Brain microvascular endothelial cell (primary cell): ENCODE data around the gene MCFD2.

Experiments used
- DNase-seq: peaks from one replicate; pipeline ENCODE4 v3.0.0-alpha.2; 2020
- H3K27ac ChIP-seq: fragments of 250-450 bp; sonication (Bioruptor Pico); 2 replicates; pipeline ENCODE4 v1.5.1; 2020; ENCODE audit warnings: mild to moderate bottlenecking, moderate library complexity
- H3K27me3 ChIP-seq: fragments of 250-450 bp; sonication (Bioruptor Pico); replicated peaks from 2 replicates; pipeline ENCODE4 v1.5.1; 2020; ENCODE audit warnings: mild to moderate bottlenecking
- H3K36me3 ChIP-seq: fragments of 250-450 bp; sonication (Bioruptor Pico); replicated peaks from 2 replicates; pipeline ENCODE4 v1.5.1; 2020; ENCODE audit warnings: mild to moderate bottlenecking
- H3K4me3 ChIP-seq: 2 replicates; pipeline ENCODE4 v1.5.1; 2011; ENCODE audit warnings: low read depth, mild to moderate bottlenecking, control low read depth, low read length, moderate library complexity
- in situ Hi-C: cut with HindIII; loops from 2 replicates; pipeline ENCODE4 v1.10.0; 2017; ENCODE audit warnings: low sequenced_read_pairs, low pct_ligation_motif_present
- TF ChIP-seq, protein P1 (sequence below): IDR thresholded peaks from 2 replicates; pipeline ENCODE4 v1.5.1; 2011; ENCODE audit warnings: low read depth, mild to moderate bottlenecking, moderate library complexity, low read length, control low read depth, inconsistent platforms; ENCODE audit errors: missing control alignments

The MCFD2 gene

DNA sequence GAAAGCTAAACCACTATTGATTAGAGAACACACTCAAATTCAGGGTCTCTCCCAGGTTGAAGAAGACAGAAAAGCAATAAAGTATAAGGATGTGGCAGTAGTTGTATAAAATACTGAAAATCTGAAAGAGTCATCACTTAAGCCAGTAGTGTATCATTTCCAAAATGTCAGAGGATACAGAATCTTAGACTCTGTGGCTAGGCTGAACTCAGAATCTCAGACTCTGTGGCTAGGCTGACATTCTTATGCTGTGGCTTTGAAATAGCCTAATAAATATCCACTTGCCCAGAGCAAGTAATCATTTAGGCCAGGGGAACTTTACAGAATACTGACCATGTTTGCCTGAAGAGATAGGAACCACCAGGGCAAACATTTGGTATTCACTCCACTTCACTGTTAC, 13.1 kb downstream of the MCFD2 start:
- Histone ChIP-seq H3K27ac (no peak overlapping the region), H3K4me3 (no peak overlapping the region), H3K36me3 (peaks cover 36% of the 10 kb centered on the region), H3K27me3 (no peaks in the 10 kb centered on the region)
- in situ Hi-C loops: no loop called here
- no peak for DNase-seq
- TF ChIP-seq, protein P1, sequence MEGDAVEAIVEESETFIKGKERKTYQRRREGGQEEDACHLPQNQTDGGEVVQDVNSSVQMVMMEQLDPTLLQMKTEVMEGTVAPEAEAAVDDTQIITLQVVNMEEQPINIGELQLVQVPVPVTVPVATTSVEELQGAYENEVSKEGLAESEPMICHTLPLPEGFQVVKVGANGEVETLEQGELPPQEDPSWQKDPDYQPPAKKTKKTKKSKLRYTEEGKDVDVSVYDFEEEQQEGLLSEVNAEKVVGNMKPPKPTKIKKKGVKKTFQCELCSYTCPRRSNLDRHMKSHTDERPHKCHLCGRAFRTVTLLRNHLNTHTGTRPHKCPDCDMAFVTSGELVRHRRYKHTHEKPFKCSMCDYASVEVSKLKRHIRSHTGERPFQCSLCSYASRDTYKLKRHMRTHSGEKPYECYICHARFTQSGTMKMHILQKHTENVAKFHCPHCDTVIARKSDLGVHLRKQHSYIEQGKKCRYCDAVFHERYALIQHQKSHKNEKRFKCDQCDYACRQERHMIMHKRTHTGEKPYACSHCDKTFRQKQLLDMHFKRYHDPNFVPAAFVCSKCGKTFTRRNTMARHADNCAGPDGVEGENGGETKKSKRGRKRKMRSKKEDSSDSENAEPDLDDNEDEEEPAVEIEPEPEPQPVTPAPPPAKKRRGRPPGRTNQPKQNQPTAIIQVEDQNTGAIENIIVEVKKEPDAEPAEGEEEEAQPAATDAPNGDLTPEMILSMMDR: no peak

DNA sequence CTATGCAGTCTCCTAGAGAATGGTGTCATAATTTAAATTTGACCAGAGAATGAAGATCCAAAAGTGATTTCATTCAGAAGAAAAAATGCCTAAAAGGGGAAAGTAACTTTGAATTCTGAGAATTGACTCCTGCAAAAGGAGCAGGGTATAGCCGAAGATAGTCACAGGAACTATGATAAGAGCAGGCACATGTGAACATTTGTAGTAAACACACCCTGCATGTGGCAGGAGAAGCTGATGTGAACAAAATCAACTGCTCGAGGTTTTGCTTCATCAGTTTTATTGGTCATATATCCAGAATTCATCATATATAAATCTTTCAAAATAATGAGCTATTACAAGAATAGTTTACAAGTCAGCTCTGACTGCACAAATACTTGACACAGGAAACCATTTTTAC, 14.0 kb downstream of the MCFD2 start:
- Histone ChIP-seq H3K4me3 (no peak overlapping the region), H3K36me3 (peaks cover 27% of the 10 kb centered on the region), H3K27me3 (no peaks in the 10 kb centered on the region), H3K27ac (no peak overlapping the region)
- no peak for DNase-seq
- in situ Hi-C loops: no loop called here
- TF ChIP-seq, protein P1: no peak

DNA sequence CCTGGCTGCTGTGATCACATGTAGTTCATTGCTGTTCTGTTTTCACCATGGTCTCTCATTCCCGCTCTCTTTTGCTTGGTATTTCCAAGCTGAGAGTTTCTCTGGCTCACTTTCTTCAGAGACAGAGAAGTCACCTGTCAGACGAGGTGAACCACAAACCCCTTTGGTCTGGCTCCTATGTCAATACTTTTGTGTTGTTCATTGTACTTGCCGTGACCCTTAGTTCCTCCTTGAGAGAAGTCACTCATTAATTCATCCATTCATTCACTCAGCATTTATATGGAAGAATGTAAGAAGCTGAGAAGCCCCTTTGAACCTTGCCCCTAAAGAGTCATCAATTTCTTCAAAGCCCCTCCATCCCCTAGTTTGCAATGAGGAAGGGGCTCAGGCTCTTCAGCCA, 15.2 kb downstream of the MCFD2 start:
- H3K27me3 ChIP-seq: no peaks in the 10 kb centered on the region
- TF ChIP-seq, protein P1: no peak
- in situ Hi-C loops: no loop called here
- H3K36me3 ChIP-seq: peaks cover 20% of the 10 kb centered on the region
- no peak for DNase-seq
- H3K4me3 ChIP-seq: no peak overlapping the region
- H3K27ac ChIP-seq: no peak overlapping the region

DNA sequence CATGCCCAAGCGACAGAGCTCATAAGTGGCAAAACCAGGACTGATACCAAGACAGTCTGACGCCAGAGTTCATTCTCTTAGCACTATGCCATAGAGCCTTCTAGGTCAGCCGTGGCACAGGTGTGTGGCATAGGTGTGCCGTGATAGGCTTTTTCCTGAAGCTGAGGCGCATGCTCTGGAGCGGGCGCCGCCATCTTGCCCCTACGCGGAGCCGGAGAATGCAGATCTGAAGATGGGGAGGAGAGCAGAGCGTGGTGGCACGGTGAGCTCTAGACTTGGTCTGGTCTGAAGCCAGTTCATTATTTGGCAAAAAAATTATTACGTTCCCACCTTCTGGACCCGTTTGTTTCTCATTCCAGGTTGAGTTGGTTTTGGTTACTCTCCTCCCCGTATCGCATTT, 16.6 kb downstream of the MCFD2 start:
- Histone ChIP-seq H3K27ac (no peak overlapping the region), H3K4me3 (no peak overlapping the region), H3K27me3 (no peaks in the 10 kb centered on the region), H3K36me3 (peaks cover 8% of the 10 kb centered on the region)
- in situ Hi-C loops: no loop called here
- TF ChIP-seq, protein P1: no peak
- no peak for DNase-seq

DNA sequence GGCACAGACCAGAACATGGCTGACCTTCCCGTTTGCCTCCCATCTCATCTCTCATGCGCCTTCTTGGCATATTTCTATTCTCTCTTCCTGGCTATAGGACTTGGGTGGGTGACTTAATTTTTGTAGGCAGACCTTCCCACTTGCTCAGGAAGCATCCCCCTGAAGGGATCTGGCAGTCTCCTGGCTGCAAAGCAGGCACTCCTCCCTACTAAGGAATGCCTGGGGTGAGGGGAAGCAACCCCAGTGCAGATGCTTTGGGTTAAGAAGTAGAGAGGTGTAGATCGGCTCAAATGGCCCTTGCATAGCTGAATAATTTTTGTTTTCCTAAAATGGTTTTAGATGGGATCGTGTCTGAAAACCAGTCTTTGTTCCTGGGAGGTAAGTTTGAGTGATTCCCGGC, 17.6 kb downstream of the MCFD2 start:
- Histone ChIP-seq H3K4me3 (no peak overlapping the region), H3K27ac (no peak overlapping the region), H3K36me3 (no peaks in the 10 kb centered on the region), H3K27me3 (no peaks in the 10 kb centered on the region)
- in situ Hi-C loops: no loop called here
- DNase-seq: no peak
- TF ChIP-seq, protein P1: no peak

DNA sequence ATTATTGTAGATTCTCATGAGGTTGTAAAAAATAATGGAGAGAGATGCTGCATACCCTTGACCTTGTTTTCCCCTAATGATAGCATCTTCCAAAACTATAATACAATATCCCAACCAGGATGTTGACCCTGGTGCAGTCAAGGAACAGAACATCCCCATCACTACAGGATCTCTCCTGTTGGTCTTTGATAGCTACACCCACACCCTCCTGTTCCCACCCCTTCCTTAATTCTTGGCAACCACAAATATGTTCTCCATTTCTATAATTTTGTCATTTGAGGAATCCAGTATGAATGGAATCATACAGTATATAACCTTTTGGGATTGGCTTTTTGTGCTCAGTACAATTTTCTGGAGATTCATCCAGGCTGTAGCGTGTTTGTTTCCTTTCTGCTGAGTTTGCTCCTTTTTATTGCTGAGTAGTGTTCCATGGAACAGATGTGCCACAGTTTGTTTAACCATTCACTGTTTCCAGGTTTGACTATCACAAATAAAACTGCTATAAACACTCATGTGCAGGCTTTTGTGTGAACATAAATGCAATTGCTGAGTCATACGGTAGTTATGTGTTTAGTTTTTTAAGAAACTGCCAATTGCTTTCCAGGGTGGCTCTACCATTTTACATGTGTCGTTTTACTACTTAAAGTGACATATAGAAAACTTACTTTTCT, 22.2 kb downstream of the MCFD2 start:
- H3K27ac ChIP-seq: no peak overlapping the region
- in situ Hi-C loops: no loop called here
- H3K27me3 ChIP-seq: no peaks in the 10 kb centered on the region
- TF ChIP-seq, protein P1: no peak
- H3K36me3 ChIP-seq: no peaks in the 10 kb centered on the region
- DNase-seq: no peak
- no peak overlapping the region for H3K4me3 ChIP-seq
